ENCODE data around the gene ASIC4. TPM values are rescaled to one million over a fixed set of nuclear protein-coding genes. Genes with fewer than 3 reads are reported as not detected.
A peak's percentile ranks its signal among the peaks of the same experiment; 100 is the strongest.

Gene ASIC4
- total and polyA plus RNA-seq, 9 of the 15 experiments (the other 6 are each of a cell fraction or from before 2014, with no cell fraction given), result 0.07 to 19.2 (median 4.8) TPM

DNA sequence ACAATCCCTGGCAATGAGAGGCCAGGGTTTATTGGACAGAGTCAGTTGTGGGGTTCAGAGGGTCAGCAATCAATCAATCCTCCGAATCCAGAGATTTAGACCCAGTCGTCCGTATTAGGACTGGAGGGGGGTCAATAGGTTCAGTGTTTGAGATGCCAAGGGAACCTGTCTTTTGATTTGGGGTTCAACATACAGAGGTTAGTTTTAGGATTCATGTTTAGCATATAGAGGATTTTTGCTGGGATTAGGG, 15.3 kb upstream of the ASIC4 start:
- no peak for FAIRE-seq
- Histone ChIP-seq H3K9me1 (ENCODE audit: control insufficient read depth, insufficient read depth, low read length) (no peaks in the 10 kb centered on the region), H3K9ac (ENCODE audit: insufficient read depth in 1 of 2, low read depth in 2 of 2, low read length in 2 of 2) (peak overlapping the region; percentile 88 to 98), H3K27me3 (ENCODE audit: control insufficient read depth in 2 of 2, insufficient read depth in 2 of 2, low read length in 2 of 2) (no peaks in the 10 kb centered on the region), H3K9me3 (replicated peaks; ENCODE audit: control insufficient read depth, insufficient read depth, low read depth, low read length) (no peaks in the 10 kb centered on the region), H3K4me1 (replicated peaks in 1 of 2; ENCODE audit: control insufficient read depth in 2 of 2, insufficient read depth in 2 of 2, low read length in 2 of 2) (peaks cover 47 to 60% of the 10 kb centered on the region in 2 experiments), H3K4me3 (peak overlapping the region; percentile 64), H2AFZ (ENCODE audit: low read depth, low read length) (no peak overlapping the region; the same call in 1 of the 2 replicates), H3K36me3 (ENCODE audit: control insufficient read depth, insufficient read depth, low read length) (peaks cover 13% of the 10 kb centered on the region; the same call in 2 of the 3 replicates), H3K27ac (ENCODE audit: extremely low read depth, low read depth, low read length) (peak overlapping the region; percentile 95), H3K4me2 (ENCODE audit: insufficient read depth, low read length) (peak overlapping the region; percentile 77), H4K20me1 (replicated peaks; ENCODE audit: control insufficient read depth, insufficient read depth, low read length) (no peaks in the 10 kb centered on the region), H3K79me2 (ENCODE audit: control insufficient read depth, insufficient read depth, low read length) (peaks cover 56% of the 10 kb centered on the region)
- CTCF ChIA-PET (ENCODE audit: low intra/inter-chr PET ratio), result no interaction called here
- BruUV-seq (replicated peaks), result TSS peak; percentile 89
- DNase-seq (ENCODE audit: extremely low read depth in 1 of 4, low spot score in 3 of 4), result no peak
- in situ Hi-C loops (cut with MboI), result no loop called here
- ATAC-seq, result no peak
- TF ChIP-seq ZNF766 (CRISPR knock-in tag; conservative IDR thresholded peaks at IDR 0.05) (0 out of 2 replicates have a peak, but pooled peaks have one; percentile 9), TBP (optimal IDR thresholded peaks at IDR 0.05; ENCODE audit: low read depth, low read length) (peak; percentile 6), SIX5 (IDR thresholded peaks at IDR 0.05; ENCODE audit: borderline replicate concordance in 1 of 2, insufficient read depth in 1 of 2, low read depth in 1 of 2, low read length in 2 of 2) (no peak), HDAC1 (IDR thresholded peaks at IDR 0.05) (peak in 1 of 2 experiments; percentile 4; a peak in 1 of 4 replicates), GTF2E2 (tag; IDR thresholded peaks at IDR 0.05) (no peak), ZNF282 (CRISPR knock-in tag; IDR thresholded peaks at IDR 0.05) (no peak), ZSCAN32 (CRISPR knock-in tag; IDR thresholded peaks at IDR 0.05) (no peak), MEIS2 (IDR thresholded peaks at IDR 0.05; ENCODE audit: partially characterized antibody) (peak; percentile 58), KDM1A (IDR thresholded peaks at IDR 0.05) (peak in 1 of 2 experiments; percentile 57; a peak in 2 of 4 replicates), PML (IDR thresholded peaks at IDR 0.05; ENCODE audit: low read length) (0 out of 2 replicates have a peak, but pooled peaks have one; percentile 9), XRCC5 (IDR thresholded peaks at IDR 0.05; ENCODE audit: low read depth, low read length) (no peak), CBFA2T2 (conservative IDR thresholded peaks at IDR 0.05) (no peak)
- TF ChIP-seq, protein P1, sequence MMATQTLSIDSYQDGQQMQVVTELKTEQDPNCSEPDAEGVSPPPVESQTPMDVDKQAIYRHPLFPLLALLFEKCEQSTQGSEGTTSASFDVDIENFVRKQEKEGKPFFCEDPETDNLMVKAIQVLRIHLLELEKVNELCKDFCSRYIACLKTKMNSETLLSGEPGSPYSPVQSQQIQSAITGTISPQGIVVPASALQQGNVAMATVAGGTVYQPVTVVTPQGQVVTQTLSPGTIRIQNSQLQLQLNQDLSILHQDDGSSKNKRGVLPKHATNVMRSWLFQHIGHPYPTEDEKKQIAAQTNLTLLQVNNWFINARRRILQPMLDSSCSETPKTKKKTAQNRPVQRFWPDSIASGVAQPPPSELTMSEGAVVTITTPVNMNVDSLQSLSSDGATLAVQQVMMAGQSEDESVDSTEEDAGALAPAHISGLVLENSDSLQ (IDR thresholded peaks at IDR 0.05), result peak; percentile 73
- TF ChIP-seq, protein P2, sequence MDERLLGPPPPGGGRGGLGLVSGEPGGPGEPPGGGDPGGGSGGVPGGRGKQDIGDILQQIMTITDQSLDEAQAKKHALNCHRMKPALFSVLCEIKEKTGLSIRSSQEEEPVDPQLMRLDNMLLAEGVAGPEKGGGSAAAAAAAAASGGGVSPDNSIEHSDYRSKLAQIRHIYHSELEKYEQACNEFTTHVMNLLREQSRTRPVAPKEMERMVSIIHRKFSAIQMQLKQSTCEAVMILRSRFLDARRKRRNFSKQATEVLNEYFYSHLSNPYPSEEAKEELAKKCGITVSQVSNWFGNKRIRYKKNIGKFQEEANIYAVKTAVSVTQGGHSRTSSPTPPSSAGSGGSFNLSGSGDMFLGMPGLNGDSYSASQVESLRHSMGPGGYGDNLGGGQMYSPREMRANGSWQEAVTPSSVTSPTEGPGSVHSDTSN (CRISPR knock-in tag; IDR thresholded peaks at IDR 0.05; ENCODE audit: low read depth), result no peak
- TF ChIP-seq, protein P2 (tag; conservative IDR thresholded peaks at IDR 0.05; ENCODE audit: low read depth), result peak; percentile 51; the same call in 1 of the 2 replicates
- 0% methylated on average over 3 of the region's 3 CpGs for WGBS (ENCODE audit: insufficient coverage, low coverage, missing lambda C conversion rate)
- intact Hi-C loops (cut with micrococcal nuclease), result no loop called here
- POLR2A ChIA-PET, result interaction anchor here (0.6 to 4.9 kb wide), 7 partner anchors 10 to 260 kb away, joined by 3 to 37 read pairs (median 5); partner anchors contain the start of gene ASIC4

All from K562 (cell line).